ENCODE results near the gene BCS1L. TPM values are rescaled to one million over a fixed set of nuclear protein-coding genes. Genes with fewer than 3 reads are reported as not detected.

BCS1L gene
- total and polyA plus RNA-seq, 9 of the 15 experiments (the other 6 are each of a cell fraction or from before 2014, with no cell fraction given) = 37.6 to 103 (median 56.7) TPM

GRCh38 chr2:218710687-218711549 is 51.4 kb downstream of the BCS1L start, which contains the start of gene TTLL4 (continued):
- TF ChIP-seq ARNT (IDR thresholded peaks at IDR 0.05) (no peak), NKRF (IDR thresholded peaks at IDR 0.05; ENCODE audit: borderline replicate concordance) (peak; percentile 79; the same call in 1 of the 2 replicates), TEAD4 (IDR thresholded peaks at IDR 0.05; ENCODE audit: low read length) (no peak; the same call in 1 of the 2 replicates), TEAD4 (CRISPR knock-in tag; IDR thresholded peaks at IDR 0.05; ENCODE audit: borderline replicate concordance) (no peak), ESRRA (IDR thresholded peaks at IDR 0.05; ENCODE audit: borderline replicate concordance, low read depth) (peak; percentile 13; the same call in 1 of the 2 replicates), RBM34 (IDR thresholded peaks at IDR 0.05; ENCODE audit: borderline replicate concordance, insufficient read depth, low read length) (no peak), ATF3 (IDR thresholded peaks at IDR 0.05) (no peak), ATF3 (CRISPR knock-in tag; conservative IDR thresholded peaks at IDR 0.05) (no peak), ZC3H8 (IDR thresholded peaks at IDR 0.05) (no peak), FOXA3 (CRISPR knock-in tag; conservative IDR thresholded peaks at IDR 0.05 in 1 of 2, IDR thresholded peaks at IDR 0.05 in 1 of 2) (0 out of 4 replicates have a peak, but pooled peaks of 1 of the 2 experiments have one; percentile 43), IRF2 (CRISPR knock-in tag; IDR thresholded peaks at IDR 0.05) (no peak), ZBTB12 (CRISPR knock-in tag; IDR thresholded peaks at IDR 0.05) (no peak), ZNF12 (CRISPR knock-in tag; IDR thresholded peaks at IDR 0.05) (peak; percentile 75; the same call in 1 of the 2 replicates), POLR2G (IDR thresholded peaks at IDR 0.05; ENCODE audit: low read depth, low read length) (peak; percentile 91), EGR1 (conservative IDR thresholded peaks at IDR 0.05) (0 out of 2 replicates have a peak, but pooled peaks have one; percentile 12), NEUROD1 (IDR thresholded peaks at IDR 0.05; ENCODE audit: borderline replicate concordance, low read depth, low read length, partially characterized antibody) (no peak), RBFOX2 (IDR thresholded peaks at IDR 0.05; ENCODE audit: low read depth, low read length) (peak; percentile 87), MYC (IDR thresholded peaks at IDR 0.05; ENCODE audit: low read depth, low read length) (peak; percentile 80; the same call in 1 of the 2 replicates), MYC (CRISPR knock-in tag; IDR thresholded peaks at IDR 0.05; ENCODE audit: borderline replicate concordance, low read depth) (no peak), NFIC (IDR thresholded peaks at IDR 0.05) (0 out of 2 replicates have a peak, but pooled peaks have one; percentile 14), RAD51 (IDR thresholded peaks at IDR 0.05; ENCODE audit: borderline replicate concordance, low read depth) (peak; percentile 71), ZBTB43 (CRISPR knock-in tag; IDR thresholded peaks at IDR 0.05) (no peak), ZBTB17 (CRISPR knock-in tag; IDR thresholded peaks at IDR 0.05) (no peak), GATAD2A (IDR thresholded peaks at IDR 0.05) (peak; percentile 84)

Measured in K562 (cell line).